ENCODE measurements around the gene ATF6B. TPM values are rescaled to one million over a fixed set of nuclear protein-coding genes. Genes with fewer than 3 reads are reported as not detected.

Gene ATF6B
- total and polyA plus RNA-seq, 2 of the 13 experiments (the other 11 are each of a cell fraction or from before 2014, with no cell fraction given), result 18.1 to 44.0 TPM

GRCh38 chr6:32153564-32154513 is 25.8 kb upstream of the ATF6B start, which contains the start of gene PPT2 (continued):
- TF ChIP-seq SP2 (CRISPR knock-in tag; IDR thresholded peaks at IDR 0.05) (peak; percentile 68; the same call in 1 of the 2 replicates), ZGPAT (CRISPR knock-in tag; IDR thresholded peaks at IDR 0.05) (no peak; the same call in none of the 2 replicates), ZNF512B (CRISPR knock-in tag; IDR thresholded peaks at IDR 0.05; ENCODE audit: borderline replicate concordance) (no peak), ZNF580 (CRISPR knock-in tag; IDR thresholded peaks at IDR 0.05; ENCODE audit: borderline replicate concordance, low read depth) (no peak), ZSCAN5A (CRISPR knock-in tag; IDR thresholded peaks at IDR 0.05; ENCODE audit: borderline replicate concordance) (peak; percentile 31; the same call in 1 of the 2 replicates), PHF20 (CRISPR knock-in tag; IDR thresholded peaks at IDR 0.05) (peak; percentile 85), SP4 (CRISPR knock-in tag; IDR thresholded peaks at IDR 0.05) (peak; percentile 84), ZNF572 (CRISPR knock-in tag; IDR thresholded peaks at IDR 0.05) (peak; percentile 76), ZSCAN31 (CRISPR knock-in tag; IDR thresholded peaks at IDR 0.05; ENCODE audit: low read depth) (0 out of 2 replicates have a peak, but pooled peaks have one; percentile 25), ZNF543 (CRISPR knock-in tag; IDR thresholded peaks at IDR 0.05) (peak; percentile 85), ZNF841 (CRISPR knock-in tag; IDR thresholded peaks at IDR 0.05; ENCODE audit: borderline replicate concordance) (no peak), SKI (IDR thresholded peaks at IDR 0.05; ENCODE audit: partially characterized antibody) (peak; percentile 23), ZBTB7A (CRISPR knock-in tag; IDR thresholded peaks at IDR 0.05) (peak; percentile 4; the same call in 1 of the 2 replicates), TBP (CRISPR knock-in tag; IDR thresholded peaks at IDR 0.05) (0 out of 2 replicates have a peak, but pooled peaks have one; percentile 32), KMT2A (CRISPR knock-in tag; IDR thresholded peaks at IDR 0.05) (no peak; the same call in 1 of the 2 replicates), MEF2D (CRISPR knock-in tag; IDR thresholded peaks at IDR 0.05) (peak; percentile 51; the same call in 1 of the 2 replicates)
- TF ChIP-seq, protein P1, sequence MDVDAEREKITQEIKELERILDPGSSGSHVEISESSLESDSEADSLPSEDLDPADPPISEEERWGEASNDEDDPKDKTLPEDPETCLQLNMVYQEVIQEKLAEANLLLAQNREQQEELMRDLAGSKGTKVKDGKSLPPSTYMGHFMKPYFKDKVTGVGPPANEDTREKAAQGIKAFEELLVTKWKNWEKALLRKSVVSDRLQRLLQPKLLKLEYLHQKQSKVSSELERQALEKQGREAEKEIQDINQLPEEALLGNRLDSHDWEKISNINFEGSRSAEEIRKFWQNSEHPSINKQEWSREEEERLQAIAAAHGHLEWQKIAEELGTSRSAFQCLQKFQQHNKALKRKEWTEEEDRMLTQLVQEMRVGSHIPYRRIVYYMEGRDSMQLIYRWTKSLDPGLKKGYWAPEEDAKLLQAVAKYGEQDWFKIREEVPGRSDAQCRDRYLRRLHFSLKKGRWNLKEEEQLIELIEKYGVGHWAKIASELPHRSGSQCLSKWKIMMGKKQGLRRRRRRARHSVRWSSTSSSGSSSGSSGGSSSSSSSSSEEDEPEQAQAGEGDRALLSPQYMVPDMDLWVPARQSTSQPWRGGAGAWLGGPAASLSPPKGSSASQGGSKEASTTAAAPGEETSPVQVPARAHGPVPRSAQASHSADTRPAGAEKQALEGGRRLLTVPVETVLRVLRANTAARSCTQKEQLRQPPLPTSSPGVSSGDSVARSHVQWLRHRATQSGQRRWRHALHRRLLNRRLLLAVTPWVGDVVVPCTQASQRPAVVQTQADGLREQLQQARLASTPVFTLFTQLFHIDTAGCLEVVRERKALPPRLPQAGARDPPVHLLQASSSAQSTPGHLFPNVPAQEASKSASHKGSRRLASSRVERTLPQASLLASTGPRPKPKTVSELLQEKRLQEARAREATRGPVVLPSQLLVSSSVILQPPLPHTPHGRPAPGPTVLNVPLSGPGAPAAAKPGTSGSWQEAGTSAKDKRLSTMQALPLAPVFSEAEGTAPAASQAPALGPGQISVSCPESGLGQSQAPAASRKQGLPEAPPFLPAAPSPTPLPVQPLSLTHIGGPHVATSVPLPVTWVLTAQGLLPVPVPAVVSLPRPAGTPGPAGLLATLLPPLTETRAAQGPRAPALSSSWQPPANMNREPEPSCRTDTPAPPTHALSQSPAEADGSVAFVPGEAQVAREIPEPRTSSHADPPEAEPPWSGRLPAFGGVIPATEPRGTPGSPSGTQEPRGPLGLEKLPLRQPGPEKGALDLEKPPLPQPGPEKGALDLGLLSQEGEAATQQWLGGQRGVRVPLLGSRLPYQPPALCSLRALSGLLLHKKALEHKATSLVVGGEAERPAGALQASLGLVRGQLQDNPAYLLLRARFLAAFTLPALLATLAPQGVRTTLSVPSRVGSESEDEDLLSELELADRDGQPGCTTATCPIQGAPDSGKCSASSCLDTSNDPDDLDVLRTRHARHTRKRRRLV (CRISPR knock-in tag; IDR thresholded peaks at IDR 0.05), result peak; percentile 60; the same call in 1 of the 2 replicates

Measured in HepG2 (cell line).